CD14-positive monocyte (primary cell): ENCODE data around the gene RP9. TPM values are rescaled to one million over a fixed set of nuclear protein-coding genes. Genes with fewer than 3 reads are reported as not detected.

ENCODE experiments used
- DNase-seq, 3 donors: peaks; one replicate each; pipeline ENCODE4 v3.0.0-alpha.2; 2011 to 2022
- H2AFZ ChIP-seq: 2 replicates; pipeline ENCODE4 v1.6.0; 2012; ENCODE audit warnings: mild to moderate bottlenecking, low read depth, low read length, inconsistent platforms; ENCODE audit not compliant: insufficient read depth, poor library complexity, severe bottlenecking
- H3K27ac ChIP-seq, 2 donors: 1 replicate in 1 of 2; 2 replicates in 1 of 2; pipeline ENCODE4 v1.5.1; 2012 to 2013; ENCODE audit warnings: low read length in 2 of 2, control low read depth in 1 of 2, inconsistent platforms in 1 of 2, low read depth in 1 of 2, mild to moderate bottlenecking in 1 of 2
- H3K27me3 ChIP-seq, 2 donors: one replicate each; pipeline versions ENCODE4 v1.6.0 to v1.6.1; 2011 to 2013; ENCODE audit warnings: low read length in 2 of 2; ENCODE audit not compliant: control insufficient read depth in 2 of 2, insufficient read depth in 2 of 2
- H3K36me3 ChIP-seq, 2 donors: replicated peaks in 1 of 2; 1 replicate in 1 of 2; 2 replicates in 1 of 2; pipeline versions ENCODE4 v1.5.1 to v1.6.1; 2012 to 2013; ENCODE audit warnings: low read length in 2 of 2, control low read depth in 1 of 2, inconsistent platforms in 1 of 2, mild to moderate bottlenecking in 1 of 2; ENCODE audit not compliant: insufficient read depth in 2 of 2, control insufficient read depth in 1 of 2
- H3K4me1 ChIP-seq, 2 donors: 1 replicate in 1 of 2; 2 replicates in 1 of 2; pipeline versions ENCODE4 v1.5.1 to v1.6.1; 2012 to 2013; ENCODE audit warnings: low read length in 2 of 2, control low read depth in 1 of 2, inconsistent platforms in 1 of 2, mild to moderate bottlenecking in 1 of 2, moderate library complexity in 1 of 2; ENCODE audit not compliant: insufficient read depth in 2 of 2, control insufficient read depth in 1 of 2
- H3K4me2 ChIP-seq: replicated peaks from 2 replicates; pipeline ENCODE3; 2012; ENCODE audit warnings: low read length, moderate library complexity, mild to moderate bottlenecking; ENCODE audit not compliant: poor library complexity, severe bottlenecking; ENCODE audit errors: extremely low read depth
- H3K4me3 ChIP-seq, 3 experiments: fragments of 200-600 bp in 1 of 3; sonication (generic) in 1 of 3; replicated peaks in 1 of 3; 1 replicate in 2 of 3; 2 replicates in 1 of 3; pipeline ENCODE4 v1.5.1; 2011 to 2013; ENCODE audit warnings: low read length in 3 of 3, mild to moderate bottlenecking in 3 of 3, control low read depth in 2 of 3, low read depth in 2 of 3, inconsistent platforms in 1 of 3, moderate library complexity in 1 of 3
- H3K79me2 ChIP-seq: 2 replicates; pipeline ENCODE4 v1.6.0; 2012; ENCODE audit warnings: mild to moderate bottlenecking, control low read depth, inconsistent platforms, low read length, moderate library complexity; ENCODE audit not compliant: insufficient read depth
- H3K9ac ChIP-seq: 2 replicates; pipeline ENCODE4 v1.6.0; 2017; ENCODE audit warnings: low read length, mild to moderate bottlenecking; ENCODE audit not compliant: insufficient read depth, poor library complexity, severe bottlenecking
- H3K9me3 ChIP-seq, 2 donors: replicated peaks in 1 of 2; 1 replicate in 1 of 2; 2 replicates in 1 of 2; pipeline versions ENCODE4 v1.5.1 to v1.6.1; 2012 to 2013; ENCODE audit warnings: low read length in 2 of 2, control low read depth in 1 of 2; ENCODE audit not compliant: control insufficient read depth in 1 of 2, insufficient read depth in 1 of 2
- H4K20me1 ChIP-seq: 2 replicates; pipeline ENCODE4 v1.6.0; 2012; ENCODE audit warnings: mild to moderate bottlenecking, low read length, control low read depth, moderate library complexity; ENCODE audit not compliant: insufficient read depth
- H3K27ac Mint-ChIP-seq, 7 donors: one replicate each; pipeline ENCODE4 v1.8.0; 2020; ENCODE audit warnings: mild to moderate bottlenecking in 7 of 7, mixed read lengths in 7 of 7, moderate library complexity in 6 of 7, inconsistent platforms in 2 of 7
- H3K27me3 Mint-ChIP-seq, 3 donors: one replicate each; pipeline ENCODE4 v1.8.0; 2021 to 2022; ENCODE audit warnings: low read depth in 3 of 3, mild to moderate bottlenecking in 3 of 3, mixed read lengths in 3 of 3, moderate library complexity in 3 of 3, inconsistent platforms in 1 of 3
- H3K36me3 Mint-ChIP-seq, 2 donors: one replicate each; pipeline ENCODE4 v1.8.0; 2020; ENCODE audit warnings: mixed read lengths in 2 of 2, inconsistent platforms in 1 of 2, mild to moderate bottlenecking in 1 of 2
- H3K4me1 Mint-ChIP-seq: one replicate; pipeline ENCODE4 v1.8.0; 2020; ENCODE audit warnings: mild to moderate bottlenecking, mixed read lengths
- H3K4me3 Mint-ChIP-seq, 2 donors: one replicate each; pipeline ENCODE4 v1.8.0; 2020; ENCODE audit warnings: mild to moderate bottlenecking in 2 of 2, mixed read lengths in 2 of 2, moderate library complexity in 1 of 2
- H3K9me3 Mint-ChIP-seq, 7 donors: one replicate each; pipeline ENCODE4 v1.8.0; 2020 to 2022; ENCODE audit warnings: mixed read lengths in 7 of 7, mild to moderate bottlenecking in 6 of 7, moderate library complexity in 6 of 7, inconsistent platforms in 2 of 7
- CTCF ChIP-seq: fragments of 200-600 bp; IDR thresholded peaks from one replicate; pipeline ENCODE4 v1.8.0; 2022; ENCODE audit warnings: antibody characterized with exemption, mild to moderate bottlenecking
- WGBS: methylation state at CpG from one replicate; pipeline ENCODE4 v1.1.5; 2013; ENCODE audit warnings: missing lambda C conversion rate; ENCODE audit not compliant: insufficient coverage; 5-methylcytosine and 5-hydroxymethylcytosine counted together
- intact Hi-C, 2 donors: fragments of 100-400 bp; cut with micrococcal nuclease; formaldehyde crosslinking; loops; one replicate each; pipeline versions ENCODE4 v1.15.0 to v1.15.1; 2023
- polyA plus RNA-seq, 3 donors: library from polyadenylated mRNA; depleted of rRNA in 1 of 3; unstranded in 2 of 3; stranded (reverse) in 1 of 3; fragments of 300-500 nt in 2 of 3; fragments of >200 nt in 1 of 3; fragmentation: Illumina TruSeq in 2 of 3; gene quantifications; 1 replicate in 2 of 3; 2 replicates in 1 of 3; pipeline ENCODE4 v1.2.3, GENCODE V29; 2012 to 2021

RP9 gene
- polyA plus RNA-seq, 3 donors: 6.5 to 12.7 (median 8.7) TPM

DNA sequence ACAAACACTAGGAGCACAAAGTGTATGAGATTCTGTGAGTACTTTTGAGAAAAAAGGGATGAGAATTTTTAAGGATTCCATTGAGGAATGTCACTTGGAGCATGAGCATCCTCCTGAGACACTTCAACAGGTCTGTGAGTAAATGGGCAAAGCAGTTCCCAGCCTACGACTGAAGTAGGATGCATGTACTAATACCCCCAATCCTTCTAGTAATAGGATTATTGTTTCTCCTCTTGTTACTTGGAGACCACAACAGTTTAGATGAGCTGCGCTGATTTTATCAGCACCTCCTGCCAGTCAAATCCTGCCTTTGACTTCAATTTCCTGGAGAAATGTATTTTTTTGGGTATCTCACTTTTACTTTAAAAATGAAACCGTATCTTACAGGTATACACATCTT, 21.0 kb upstream of the RP9 start:
- Histone ChIP-seq H3K9ac (no peak overlapping the region), H4K20me1 (no peaks in the 10 kb centered on the region), H3K4me2 (peak overlapping the region; percentile 84), H3K79me2 (no peaks in the 10 kb centered on the region), H3K27me3 (no peaks in the 10 kb centered on the region), H2AFZ (peak overlapping the region; percentile 98), H3K27ac (no peak overlapping the region), H3K4me1 (peaks cover 12 to 16% of the 10 kb centered on the region in 2 donors), H3K36me3 (no peaks in the 10 kb centered on the region), H3K4me3 (peak overlapping the region in 1 of 3 experiments; percentile 80), H3K9me3 (peaks cover 0 to 10% of the 10 kb centered on the region in 2 donors)
- H3K36me3 Mint-ChIP-seq: no peaks in the 10 kb centered on the region
- intact Hi-C loops: no loop called here
- WGBS: no CpG with 5 or more reads among the region's 3 CpGs
- H3K4me3 Mint-ChIP-seq: peak overlapping the region; percentile 86 to 94
- DNase-seq: no peak
- peaks cover 5 to 11% (median 9%) of the 10 kb centered on the region in 7 donors for H3K9me3 Mint-ChIP-seq
- no peak overlapping the region for H3K27ac Mint-ChIP-seq
- H3K27me3 Mint-ChIP-seq: no peaks in the 10 kb centered on the region
- no peak for TF ChIP-seq CTCF
- H3K4me1 Mint-ChIP-seq: peaks cover 16% of the 10 kb centered on the region

GRCh38 chr7:33129806-33130153, 20.6 kb upstream of the RP9 start:
- H3K36me3 ChIP-seq: no peaks in the 10 kb centered on the region
- H2AFZ ChIP-seq: peak overlapping the region; percentile 98
- H3K36me3 Mint-ChIP-seq: no peaks in the 10 kb centered on the region
- H3K4me2 ChIP-seq: peak overlapping the region; percentile 84
- H3K4me3 ChIP-seq: peak overlapping the region; percentile 60 to 80 (median 63)
- H3K27me3 ChIP-seq: no peaks in the 10 kb centered on the region
- no peak for DNase-seq
- no peak for TF ChIP-seq CTCF
- peaks cover 0 to 7% of the 10 kb centered on the region in 2 donors for H3K9me3 ChIP-seq
- H3K79me2 ChIP-seq: no peaks in the 10 kb centered on the region
- H3K4me1 Mint-ChIP-seq: peaks cover 16% of the 10 kb centered on the region
- no peaks in the 10 kb centered on the region for H3K27me3 Mint-ChIP-seq
- H3K9ac ChIP-seq: peak overlapping the region; percentile 60
- H3K4me3 Mint-ChIP-seq: peak overlapping the region; percentile 86 to 94
- H3K4me1 ChIP-seq: peaks cover 12 to 16% of the 10 kb centered on the region in 2 donors
- 2% methylated on average over 7 of the region's 11 CpGs for WGBS
- peaks cover 3 to 8% (median 7%) of the 10 kb centered on the region in 7 donors for H3K9me3 Mint-ChIP-seq
- intact Hi-C loops: loop anchor here (2.0 to 10.0 kb wide), 3 partner anchors 67 to 235 kb away; partner anchors contain the start of genes NT5C3A (in 2 of the 2) and KBTBD2 (in 1 of the 2)
- H3K27ac Mint-ChIP-seq: peak overlapping the region; percentile 77 to 93 (median 91)
- peak overlapping the region; percentile 72 to 80 for H3K27ac ChIP-seq
- no peaks in the 10 kb centered on the region for H4K20me1 ChIP-seq
